A673 (cell line): Measurements from ENCODE around the gene SIGLEC6. TPM values are rescaled to one million over a fixed set of nuclear protein-coding genes. Genes with fewer than 3 reads are reported as not detected.

Source experiments
- BruUV-seq: library from RNA; stranded (reverse); fragments of 400-500 nt; replicated peaks from 2 replicates; lab custom pipeline; 2021; lab: Mats Ljungman, UMichigan
- CTCF ChIA-PET: fragments of 300-600 bp; sonication (Branson Sonifier 250); formaldehyde crosslinking; loops from one replicate; lab custom pipeline; 2022; ENCODE audit warnings: antibody characterized with exemption; lab: Charles Lee
- POLR2A ChIA-PET: fragments of 300-600 bp; sonication (Branson Sonifier 250); formaldehyde crosslinking; loops from one replicate; lab custom pipeline; 2022; ENCODE audit warnings: antibody characterized with exemption; ENCODE audit not compliant: low non-redundant PET; lab: Charles Lee
- DNase-seq: peaks from one replicate; pipeline ENCODE4 v3.0.0-alpha.2; 2015; ENCODE audit warnings: low spot score
- H3K27ac ChIP-seq: fragments of 200-600 bp; sonication (generic); 2 replicates; pipeline ENCODE4 v1.5.1; 2016; ENCODE audit warnings: mixed run types, low read depth, mild to moderate bottlenecking, mixed read lengths, antibody characterized with exemption, low read length; ENCODE audit not compliant: poor library complexity, severe bottlenecking
- H3K27me3 ChIP-seq: fragments of 200-600 bp; sonication (generic); replicated peaks from 2 replicates; pipeline ENCODE4 v1.6.1; 2017; ENCODE audit warnings: mixed run types, low read depth, mild to moderate bottlenecking, mixed read lengths, antibody characterized with exemption, low read length; ENCODE audit not compliant: insufficient read depth, poor library complexity
- H3K36me3 ChIP-seq: fragments of 200-600 bp; sonication (generic); 2 replicates; pipeline ENCODE4 v1.6.1; 2016; ENCODE audit warnings: mixed run types, mild to moderate bottlenecking, mixed read lengths, antibody characterized with exemption, low read length; ENCODE audit not compliant: insufficient read depth, poor library complexity, severe bottlenecking
- H3K4me1 ChIP-seq: fragments of 200-600 bp; sonication (generic); 2 replicates; pipeline ENCODE4 v1.6.1; 2017; ENCODE audit warnings: mixed run types, mild to moderate bottlenecking, mixed read lengths, antibody characterized with exemption, low read length; ENCODE audit not compliant: insufficient read depth, poor library complexity, severe bottlenecking
- H3K4me3 ChIP-seq: fragments of 200-600 bp; sonication (generic); 2 replicates; pipeline ENCODE4 v1.5.1; 2016; ENCODE audit warnings: low read depth, mixed run types, mild to moderate bottlenecking, mixed read lengths, low read length; ENCODE audit not compliant: poor library complexity, severe bottlenecking
- H3K9me3 ChIP-seq: fragments of 200-600 bp; sonication (generic); 2 replicates; pipeline ENCODE4 v1.6.1; 2016; ENCODE audit warnings: mixed run types, low read depth, mild to moderate bottlenecking, mixed read lengths, antibody characterized with exemption, low read length; ENCODE audit not compliant: poor library complexity, severe bottlenecking
- EZH2 ChIP-seq: fragments of 200-600 bp; sonication (generic); IDR thresholded peaks from 2 replicates; pipeline ENCODE4 v1.6.1; 2017; ENCODE audit warnings: borderline replicate concordance, low read depth, mild to moderate bottlenecking, mixed read lengths, antibody characterized with exemption, low read length; ENCODE audit not compliant: poor library complexity, severe bottlenecking
- intact Hi-C: fragments of 100-400 bp; cut with micrococcal nuclease; formaldehyde crosslinking; loops from one replicate; pipeline ENCODE4 v1.10.0; 2022; ENCODE audit not compliant: unreplicated experiment
- total RNA-seq: library from RNA; stranded (reverse); gene quantifications from 2 replicates; pipeline ENCODE4 v1.2.3, GENCODE V29; 2021
- TF ChIP-seq, protein P1 (sequence below): fragments of 300-800, 200-600 bp; sonication (generic); conservative IDR thresholded peaks from 2 replicates; pipeline ENCODE4 v1.5.1; 2017; ENCODE audit warnings: low read depth, mild to moderate bottlenecking, antibody characterized with exemption, low read length, moderate library complexity, mixed read lengths

The SIGLEC6 gene
- total RNA-seq, 1 experiment from 2014 or later = not detected

- DNase-seq = no peak
- no TSS peak for BruUV-seq
- Histone ChIP-seq H3K9me3 (no peaks in the 10 kb centered on the region), H3K36me3 (no peaks in the 10 kb centered on the region), H3K4me3 (no peak overlapping the region), H3K27me3 (peaks cover 78% of the 10 kb centered on the region), H3K27ac (no peak overlapping the region), H3K4me1 (no peaks in the 10 kb centered on the region)
- TF ChIP-seq, protein P1, sequence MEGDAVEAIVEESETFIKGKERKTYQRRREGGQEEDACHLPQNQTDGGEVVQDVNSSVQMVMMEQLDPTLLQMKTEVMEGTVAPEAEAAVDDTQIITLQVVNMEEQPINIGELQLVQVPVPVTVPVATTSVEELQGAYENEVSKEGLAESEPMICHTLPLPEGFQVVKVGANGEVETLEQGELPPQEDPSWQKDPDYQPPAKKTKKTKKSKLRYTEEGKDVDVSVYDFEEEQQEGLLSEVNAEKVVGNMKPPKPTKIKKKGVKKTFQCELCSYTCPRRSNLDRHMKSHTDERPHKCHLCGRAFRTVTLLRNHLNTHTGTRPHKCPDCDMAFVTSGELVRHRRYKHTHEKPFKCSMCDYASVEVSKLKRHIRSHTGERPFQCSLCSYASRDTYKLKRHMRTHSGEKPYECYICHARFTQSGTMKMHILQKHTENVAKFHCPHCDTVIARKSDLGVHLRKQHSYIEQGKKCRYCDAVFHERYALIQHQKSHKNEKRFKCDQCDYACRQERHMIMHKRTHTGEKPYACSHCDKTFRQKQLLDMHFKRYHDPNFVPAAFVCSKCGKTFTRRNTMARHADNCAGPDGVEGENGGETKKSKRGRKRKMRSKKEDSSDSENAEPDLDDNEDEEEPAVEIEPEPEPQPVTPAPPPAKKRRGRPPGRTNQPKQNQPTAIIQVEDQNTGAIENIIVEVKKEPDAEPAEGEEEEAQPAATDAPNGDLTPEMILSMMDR = no peak
- TF ChIP-seq EZH2 = no peak
- intact Hi-C loops = no loop called here
- ChIA-PET POLR2A (no interaction called here), CTCF (no interaction called here)
These were observed 2.2 kb downstream of the SIGLEC6 start for GRCh38 chr19:51529301-51529700.

- TF ChIP-seq, protein P1 = no peak
- TF ChIP-seq EZH2 = no peak
- Histone ChIP-seq H3K27me3 (peaks cover 52% of the 10 kb centered on the region), H3K9me3 (no peaks in the 10 kb centered on the region), H3K27ac (no peak overlapping the region), H3K4me1 (no peaks in the 10 kb centered on the region), H3K36me3 (no peaks in the 10 kb centered on the region), H3K4me3 (no peak overlapping the region)
- POLR2A ChIA-PET = no interaction called here
- no TSS peak for BruUV-seq
- CTCF ChIA-PET = no interaction called here
- intact Hi-C loops = no loop called here
- DNase-seq = no peak
These were observed 5.8 kb downstream of the SIGLEC6 start for GRCh38 chr19:51525651-51526050.

DNA sequence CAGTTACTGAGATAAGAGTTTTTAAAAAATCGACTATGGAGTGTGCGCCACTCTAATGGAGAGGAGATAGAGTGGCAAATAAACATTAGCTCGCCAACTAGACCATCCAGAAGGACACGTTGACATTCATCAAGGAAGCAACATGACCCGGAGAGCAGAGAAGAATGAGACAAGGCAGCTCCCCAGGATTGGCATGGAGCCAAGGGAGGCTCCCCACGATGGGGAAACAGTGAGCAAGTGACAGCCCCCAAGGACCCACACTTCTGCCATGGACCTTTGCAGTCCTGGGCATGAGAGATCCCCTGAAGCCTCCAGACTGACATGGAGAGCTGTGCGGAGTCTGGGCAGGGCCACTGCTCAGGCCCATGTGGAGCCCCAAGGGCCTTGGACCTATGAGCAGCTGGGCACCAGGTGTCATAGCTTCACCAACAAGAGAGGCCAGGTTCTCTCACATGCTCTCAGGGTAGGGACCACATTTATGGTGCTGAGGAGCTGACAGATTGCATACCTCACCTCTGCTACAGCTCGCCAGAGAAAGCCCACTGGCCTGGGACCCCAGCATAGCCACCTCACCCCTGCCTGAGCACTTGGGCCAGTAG lies 6.7 kb downstream of the SIGLEC6 start:
- intact Hi-C loops = no loop called here
- DNase-seq = no peak
- peaks cover 43% of the 10 kb centered on the region for H3K27me3 ChIP-seq
- no peaks in the 10 kb centered on the region for H3K4me1 ChIP-seq
- no peak overlapping the region for H3K4me3 ChIP-seq
- no peaks in the 10 kb centered on the region for H3K9me3 ChIP-seq
- ChIA-PET CTCF (no interaction called here), POLR2A (no interaction called here)
- H3K27ac ChIP-seq = no peak overlapping the region
- BruUV-seq = no TSS peak
- H3K36me3 ChIP-seq = no peaks in the 10 kb centered on the region
- TF ChIP-seq, protein P1 = no peak
- no peak for TF ChIP-seq EZH2
